ENCODE results near the gene HOXB9. TPM values are rescaled to one million over a fixed set of nuclear protein-coding genes. Genes with fewer than 3 reads are reported as not detected.

HOXB9 gene
- total RNA-seq, 3 donors from 2014 or later (not counting 1 experiment from before 2014, with no cell fraction given) = 0.12 to 1.0 (median 0.18) TPM

DNA sequence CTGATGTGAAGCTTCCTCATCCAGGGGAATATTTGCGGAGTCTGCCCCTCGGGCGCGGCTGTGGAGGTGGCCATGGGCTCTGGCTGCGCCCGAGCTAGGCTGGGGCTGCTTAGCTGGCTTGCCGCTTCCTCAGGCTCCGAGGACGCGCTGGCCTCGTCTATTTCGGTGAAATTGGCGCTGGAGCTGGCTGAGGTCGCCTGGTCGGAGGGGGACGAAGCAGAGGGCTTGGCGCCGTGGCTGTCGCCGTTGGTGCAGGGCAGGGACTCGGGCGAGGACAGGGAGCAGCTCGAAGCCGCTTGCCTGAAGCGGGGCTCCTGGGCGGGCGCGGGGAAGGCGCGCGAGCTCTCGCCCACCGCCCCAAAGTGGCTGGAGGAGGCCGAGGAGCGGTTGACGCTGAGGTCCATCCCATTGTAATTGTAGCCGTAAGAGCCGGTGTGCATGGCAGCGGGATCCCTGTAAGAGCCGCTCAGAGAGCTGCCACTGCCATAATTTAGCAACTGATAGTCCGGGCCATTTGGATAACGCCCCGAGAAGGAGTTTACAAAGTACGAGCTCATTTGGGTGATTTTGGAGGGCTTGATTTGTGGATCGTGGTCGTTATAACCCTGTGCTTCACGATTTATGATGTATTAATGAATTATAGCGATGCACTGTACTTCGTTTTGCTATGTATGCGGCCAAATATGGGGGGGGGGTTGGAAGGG is 32.9 kb downstream of the HOXB9 start, which contains the start of gene HOXB5:
Gene HOXB5 (minus strand): TSS at position 654 of the 704 bp plus-strand sequence. CDS start 97 bp downstream, at position 557.
- Mint-ChIP-seq H3K27ac (peak within 1 kb of the TSS; percentile 48), H3K36me3 (no peaks in the 10 kb centered on the region), H3K27me3 (ENCODE audit: low read depth in 2 of 2) (peaks cover 80 to 87% of the 10 kb centered on the region in 2 donors), H3K9me3 (no peaks in the 10 kb centered on the region), H3K4me3 (peak within 1 kb of the TSS; percentile 87), H3K4me1 (peaks cover 39 to 49% of the 10 kb centered on the region in 2 donors)
- peaks cover 65% of the 10 kb centered on the region for H3K27me3 ChIP-seq (ENCODE audit: control insufficient read depth, insufficient read depth, low read length)
- H3K36me3 ChIP-seq (ENCODE audit: control insufficient read depth, insufficient read depth, low read length) = no peaks in the 10 kb centered on the region
- no peak within 1 kb of the TSS for H3K27ac ChIP-seq (ENCODE audit: low read length)
- intact Hi-C loops (cut with micrococcal nuclease) = loop anchor here (1.0 to 5.0 kb wide), 2 partner anchors 257 to 331 kb away; no protein-coding TSS in a partner anchor
- ATAC-seq = peak in 2 of 3 donors; percentile 17 to 25
- peak within 1 kb of the TSS; percentile 14 for H3K4me3 ChIP-seq (ENCODE audit: low read length)
- peak in 1 of 2 donors; percentile 57 for DNase-seq
- TF ChIP-seq, protein P1, sequence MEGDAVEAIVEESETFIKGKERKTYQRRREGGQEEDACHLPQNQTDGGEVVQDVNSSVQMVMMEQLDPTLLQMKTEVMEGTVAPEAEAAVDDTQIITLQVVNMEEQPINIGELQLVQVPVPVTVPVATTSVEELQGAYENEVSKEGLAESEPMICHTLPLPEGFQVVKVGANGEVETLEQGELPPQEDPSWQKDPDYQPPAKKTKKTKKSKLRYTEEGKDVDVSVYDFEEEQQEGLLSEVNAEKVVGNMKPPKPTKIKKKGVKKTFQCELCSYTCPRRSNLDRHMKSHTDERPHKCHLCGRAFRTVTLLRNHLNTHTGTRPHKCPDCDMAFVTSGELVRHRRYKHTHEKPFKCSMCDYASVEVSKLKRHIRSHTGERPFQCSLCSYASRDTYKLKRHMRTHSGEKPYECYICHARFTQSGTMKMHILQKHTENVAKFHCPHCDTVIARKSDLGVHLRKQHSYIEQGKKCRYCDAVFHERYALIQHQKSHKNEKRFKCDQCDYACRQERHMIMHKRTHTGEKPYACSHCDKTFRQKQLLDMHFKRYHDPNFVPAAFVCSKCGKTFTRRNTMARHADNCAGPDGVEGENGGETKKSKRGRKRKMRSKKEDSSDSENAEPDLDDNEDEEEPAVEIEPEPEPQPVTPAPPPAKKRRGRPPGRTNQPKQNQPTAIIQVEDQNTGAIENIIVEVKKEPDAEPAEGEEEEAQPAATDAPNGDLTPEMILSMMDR (IDR thresholded peaks at IDR 0.05) = no peak
- no peaks in the 10 kb centered on the region for H3K9me3 ChIP-seq (ENCODE audit: control insufficient read depth, insufficient read depth, low read length)
- H3K4me1 ChIP-seq (ENCODE audit: control insufficient read depth, insufficient read depth, low read length) = peaks cover 44% of the 10 kb centered on the region
- WGBS (ENCODE audit: insufficient coverage) = under 1% methylated on average over 49 of the region's 50 CpGs

DNA sequence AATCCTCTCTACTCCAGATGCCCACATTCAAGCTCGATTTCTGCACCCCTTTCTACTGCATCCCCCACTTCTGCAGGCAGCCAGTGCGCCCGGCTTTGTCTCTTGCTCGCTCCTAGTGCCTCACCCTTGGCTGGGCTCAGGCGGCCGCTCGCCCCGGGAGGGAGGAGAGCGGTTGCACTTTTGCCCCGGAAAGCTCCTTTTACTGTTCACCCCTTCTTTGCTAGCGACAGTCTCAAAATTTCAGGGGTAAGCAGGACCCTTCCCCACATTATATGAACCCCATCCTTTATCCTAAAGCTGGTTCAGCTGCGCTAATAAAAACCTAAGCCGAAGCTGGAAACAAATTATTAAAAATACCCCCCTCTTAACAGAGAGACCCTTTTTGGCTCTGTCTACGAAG is 33.6 kb downstream of the HOXB9 start:
- H3K4me3 ChIP-seq (ENCODE audit: low read length) = no peak overlapping the region

DNA sequence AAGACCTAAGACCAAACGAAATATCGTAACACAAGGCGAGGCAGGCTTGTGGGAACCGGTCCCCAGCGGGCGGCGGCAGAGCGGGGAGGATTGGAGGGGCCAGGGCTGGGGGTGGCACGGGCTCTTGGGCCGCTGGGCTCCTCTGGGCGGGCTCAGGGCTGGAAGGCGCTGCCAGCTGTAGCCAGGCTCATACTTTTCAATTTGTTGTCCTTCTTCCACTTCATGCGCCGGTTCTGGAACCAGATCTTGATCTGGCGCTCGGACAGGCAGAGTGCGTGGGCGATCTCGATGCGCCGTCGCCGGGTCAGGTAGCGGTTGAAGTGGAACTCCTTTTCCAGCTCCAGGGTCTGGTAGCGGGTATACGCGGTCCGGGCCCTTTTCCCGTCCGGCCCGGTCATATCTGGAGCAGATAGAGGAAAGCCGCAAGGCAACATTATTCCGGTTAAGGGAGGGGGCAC is 34.1 kb downstream of the HOXB9 start:
- H3K36me3 Mint-ChIP-seq = no peaks in the 10 kb centered on the region
- Histone ChIP-seq H3K27ac (ENCODE audit: low read length) (no peak overlapping the region), H3K4me1 (ENCODE audit: control insufficient read depth, insufficient read depth, low read length) (peaks cover 33% of the 10 kb centered on the region), H3K27me3 (ENCODE audit: control insufficient read depth, insufficient read depth, low read length) (peaks cover 60% of the 10 kb centered on the region), H3K4me3 (ENCODE audit: low read length) (no peak overlapping the region), H3K9me3 (ENCODE audit: control insufficient read depth, insufficient read depth, low read length) (no peaks in the 10 kb centered on the region), H3K36me3 (ENCODE audit: control insufficient read depth, insufficient read depth, low read length) (no peaks in the 10 kb centered on the region)
- H3K9me3 Mint-ChIP-seq = no peaks in the 10 kb centered on the region
- H3K4me3 Mint-ChIP-seq = no peak overlapping the region
- WGBS (ENCODE audit: insufficient coverage) = 20% methylated on average over 33 of the region's 33 CpGs
- intact Hi-C loops (cut with micrococcal nuclease) = loop anchor here (5.0 kb wide), 1 partner anchor 330 kb away; no protein-coding TSS in a partner anchor
- TF ChIP-seq, protein P1 (IDR thresholded peaks at IDR 0.05) = no peak
- no peak overlapping the region for H3K27ac Mint-ChIP-seq
- peaks cover 80 to 87% of the 10 kb centered on the region in 2 donors for H3K27me3 Mint-ChIP-seq (ENCODE audit: low read depth in 2 of 2)
- DNase-seq = no peak
- peaks cover 27 to 37% of the 10 kb centered on the region in 2 donors for H3K4me1 Mint-ChIP-seq
- no peak for ATAC-seq

More for the DNA sequence above, 33.6 kb downstream of the HOXB9 start:
- Histone ChIP-seq H3K36me3 (ENCODE audit: control insufficient read depth, insufficient read depth, low read length) (no peaks in the 10 kb centered on the region), H3K27ac (ENCODE audit: low read length) (no peak overlapping the region), H3K27me3 (ENCODE audit: control insufficient read depth, insufficient read depth, low read length) (peaks cover 62% of the 10 kb centered on the region), H3K9me3 (ENCODE audit: control insufficient read depth, insufficient read depth, low read length) (no peaks in the 10 kb centered on the region), H3K4me1 (ENCODE audit: control insufficient read depth, insufficient read depth, low read length) (peaks cover 38% of the 10 kb centered on the region)
- 3% methylated on average over 14 of the region's 14 CpGs for WGBS (ENCODE audit: insufficient coverage)
- Mint-ChIP-seq H3K27me3 (ENCODE audit: low read depth in 2 of 2) (peaks cover 81 to 87% of the 10 kb centered on the region in 2 donors), H3K27ac (peak overlapping the region; percentile 48), H3K36me3 (no peaks in the 10 kb centered on the region), H3K9me3 (no peaks in the 10 kb centered on the region), H3K4me1 (peaks cover 32 to 42% of the 10 kb centered on the region in 2 donors), H3K4me3 (peak overlapping the region; percentile 87)
- ATAC-seq = peak in 1 of 3 donors; percentile 28
- peak; percentile 37 to 47 for DNase-seq
- TF ChIP-seq, protein P1 (IDR thresholded peaks at IDR 0.05) = no peak
- intact Hi-C loops (cut with micrococcal nuclease) = loop anchor here (5.0 kb wide), 1 partner anchor 330 kb away; no protein-coding TSS in a partner anchor

All from natural killer cell (primary cell).